ENCODE data around the gene TRPV2.
"Not testable (repeated sequence)": the region's sequence is repeated elsewhere in the genome, so short reads cannot be mapped to it uniquely, and the experiment has no call there.

TRPV2 gene

DNA sequence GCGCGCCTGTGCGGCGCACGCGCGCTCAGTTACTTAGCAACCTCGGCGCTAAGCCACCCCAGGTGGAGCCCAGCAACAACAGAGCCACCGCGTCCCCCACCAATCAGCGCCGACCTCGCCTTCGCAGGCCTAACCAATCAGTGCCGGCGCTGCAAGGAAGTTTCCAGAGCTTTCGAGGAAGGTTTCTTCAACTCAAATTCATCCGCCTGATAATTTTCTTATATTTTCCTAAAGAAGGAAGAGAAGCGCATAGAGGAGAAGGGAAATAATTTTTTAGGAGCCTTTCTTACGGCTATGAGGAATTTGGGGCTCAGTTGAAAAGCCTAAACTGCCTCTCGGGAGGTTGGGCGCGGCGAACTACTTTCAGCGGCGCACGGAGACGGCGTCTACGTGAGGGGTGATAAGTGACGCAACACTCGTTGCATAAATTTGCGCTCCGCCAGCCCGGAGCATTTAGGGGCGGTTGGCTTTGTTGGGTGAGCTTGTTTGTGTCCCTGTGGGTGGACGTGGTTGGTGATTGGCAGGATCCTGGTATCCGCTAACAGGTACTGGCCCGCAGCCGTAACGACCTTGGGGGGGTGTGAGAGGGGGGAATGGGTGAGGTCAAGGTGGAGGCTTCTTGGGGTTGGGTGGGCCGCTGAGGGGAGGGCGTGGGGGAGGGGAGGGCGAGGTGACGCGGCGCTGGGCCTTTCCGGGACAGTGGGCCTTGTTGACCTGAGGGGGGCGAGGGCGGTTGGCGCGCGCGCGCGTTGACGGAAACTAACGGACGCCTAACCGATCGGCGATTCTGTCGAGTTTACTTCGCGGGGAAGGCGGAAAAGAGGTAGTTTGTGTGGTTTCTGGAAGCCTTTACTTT is 34.5 kb upstream of the TRPV2 start, which contains the start of gene UBB:
UBB (plus strand) TSS at position 452 of the 856 bp plus-strand sequence. CDS start 817 bp downstream, outside the sequence.
- H3K4me3 ChIP-seq (ENCODE audit: low read depth, low read length) = peak within 1 kb of the TSS; percentile 83
- peak; percentile 99 for DNase-seq (ENCODE audit: low read depth)
- TF ChIP-seq, protein P1, sequence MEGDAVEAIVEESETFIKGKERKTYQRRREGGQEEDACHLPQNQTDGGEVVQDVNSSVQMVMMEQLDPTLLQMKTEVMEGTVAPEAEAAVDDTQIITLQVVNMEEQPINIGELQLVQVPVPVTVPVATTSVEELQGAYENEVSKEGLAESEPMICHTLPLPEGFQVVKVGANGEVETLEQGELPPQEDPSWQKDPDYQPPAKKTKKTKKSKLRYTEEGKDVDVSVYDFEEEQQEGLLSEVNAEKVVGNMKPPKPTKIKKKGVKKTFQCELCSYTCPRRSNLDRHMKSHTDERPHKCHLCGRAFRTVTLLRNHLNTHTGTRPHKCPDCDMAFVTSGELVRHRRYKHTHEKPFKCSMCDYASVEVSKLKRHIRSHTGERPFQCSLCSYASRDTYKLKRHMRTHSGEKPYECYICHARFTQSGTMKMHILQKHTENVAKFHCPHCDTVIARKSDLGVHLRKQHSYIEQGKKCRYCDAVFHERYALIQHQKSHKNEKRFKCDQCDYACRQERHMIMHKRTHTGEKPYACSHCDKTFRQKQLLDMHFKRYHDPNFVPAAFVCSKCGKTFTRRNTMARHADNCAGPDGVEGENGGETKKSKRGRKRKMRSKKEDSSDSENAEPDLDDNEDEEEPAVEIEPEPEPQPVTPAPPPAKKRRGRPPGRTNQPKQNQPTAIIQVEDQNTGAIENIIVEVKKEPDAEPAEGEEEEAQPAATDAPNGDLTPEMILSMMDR (IDR thresholded peaks at IDR 0.05; ENCODE audit: insufficient read depth, low read depth, low read length, missing control alignments) = peak; percentile 23

- TF ChIP-seq, protein P1 (IDR thresholded peaks at IDR 0.05; ENCODE audit: insufficient read depth, low read depth, low read length, missing control alignments) = no peak
- H3K4me3 ChIP-seq (ENCODE audit: low read depth, low read length) = peak overlapping the region; percentile 83
- peak; percentile 66 for DNase-seq (ENCODE audit: low read depth)
These were observed 33.9 kb upstream of the TRPV2 start for GRCh38 chr17:16381496-16381820.

GRCh38 chr17:16383216-16383615 is 32.2 kb upstream of the TRPV2 start:
- TF ChIP-seq, protein P1 (IDR thresholded peaks at IDR 0.05; ENCODE audit: insufficient read depth, low read depth, low read length, missing control alignments) = no peak
- H3K4me3 ChIP-seq (ENCODE audit: low read depth, low read length) = peak overlapping the region; percentile 83
- DNase-seq (ENCODE audit: low read depth) = no peak

DNA sequence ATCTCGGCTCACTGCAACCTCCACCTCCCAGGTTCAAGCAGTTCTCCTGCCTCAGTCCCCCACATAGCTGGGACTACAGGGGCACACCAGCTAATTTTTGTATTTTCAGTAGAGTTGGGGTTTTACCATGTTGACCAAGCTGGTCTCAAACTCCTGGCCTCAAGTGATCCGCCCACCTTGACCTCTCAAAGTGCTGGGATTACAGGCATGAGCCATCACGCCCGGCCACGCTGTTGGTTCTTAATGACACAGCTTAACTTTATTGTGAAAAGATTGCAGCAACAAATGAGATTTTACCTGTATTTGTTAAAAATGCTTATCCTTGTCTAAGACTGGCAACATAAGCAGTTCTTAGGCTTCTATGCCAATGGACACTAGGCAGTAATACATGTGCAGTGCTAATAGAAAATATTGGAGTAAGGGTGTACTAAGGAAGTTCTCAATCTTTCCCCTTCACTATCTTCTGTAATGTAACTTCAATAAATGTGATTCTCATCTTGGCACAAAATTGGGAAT is 31.5 kb upstream of the TRPV2 start:
- DNase-seq (ENCODE audit: low read depth) = no peak
- H3K4me3 ChIP-seq (ENCODE audit: low read depth, low read length) = no peak overlapping the region
- TF ChIP-seq, protein P1 (IDR thresholded peaks at IDR 0.05; ENCODE audit: insufficient read depth, low read depth, low read length, missing control alignments) = no peak

GRCh38 chr17:16384557-16384956 is 30.8 kb upstream of the TRPV2 start:
- H3K4me3 ChIP-seq (ENCODE audit: low read depth, low read length) = no peak overlapping the region
- TF ChIP-seq, protein P1 (IDR thresholded peaks at IDR 0.05; ENCODE audit: insufficient read depth, low read depth, low read length, missing control alignments) = no peak
- DNase-seq (ENCODE audit: low read depth) = no peak

- DNase-seq (ENCODE audit: low read depth) = not testable (repeated sequence)
- H3K4me3 ChIP-seq (ENCODE audit: low read depth, low read length) = peak overlapping the region; percentile 81
These were observed 29.3 kb upstream of the TRPV2 start for GRCh38 chr17:16386126-16386507.

- no peak overlapping the region for H3K4me3 ChIP-seq (ENCODE audit: low read depth, low read length)
- TF ChIP-seq, protein P1 (IDR thresholded peaks at IDR 0.05; ENCODE audit: insufficient read depth, low read depth, low read length, missing control alignments) = no peak
- no peak for DNase-seq (ENCODE audit: low read depth)
These were observed 23.9 kb upstream of the TRPV2 start for GRCh38 chr17:16391451-16391850.

DNA sequence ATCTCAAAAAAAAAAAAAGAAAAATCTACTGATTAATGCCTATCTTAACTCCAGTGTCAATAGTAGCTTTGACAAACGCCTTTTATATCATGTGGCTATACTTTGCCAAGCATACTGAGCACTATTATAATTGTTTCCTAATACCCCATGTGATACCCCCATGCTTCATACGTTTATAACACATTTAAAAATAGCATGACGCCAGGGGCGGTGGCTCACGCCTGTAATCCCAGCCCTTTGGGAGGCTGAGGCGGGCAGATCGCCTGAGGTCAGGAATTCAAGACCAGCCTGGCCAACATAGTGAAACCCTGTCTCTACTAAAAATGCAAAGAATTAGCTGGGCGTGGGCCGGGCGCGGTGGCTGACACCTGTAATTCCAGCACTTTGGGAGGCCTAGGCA is 22.9 kb upstream of the TRPV2 start:
- H3K4me3 ChIP-seq (ENCODE audit: low read depth, low read length); DNase-seq (ENCODE audit: low read depth): not testable (repeated sequence)

DNA sequence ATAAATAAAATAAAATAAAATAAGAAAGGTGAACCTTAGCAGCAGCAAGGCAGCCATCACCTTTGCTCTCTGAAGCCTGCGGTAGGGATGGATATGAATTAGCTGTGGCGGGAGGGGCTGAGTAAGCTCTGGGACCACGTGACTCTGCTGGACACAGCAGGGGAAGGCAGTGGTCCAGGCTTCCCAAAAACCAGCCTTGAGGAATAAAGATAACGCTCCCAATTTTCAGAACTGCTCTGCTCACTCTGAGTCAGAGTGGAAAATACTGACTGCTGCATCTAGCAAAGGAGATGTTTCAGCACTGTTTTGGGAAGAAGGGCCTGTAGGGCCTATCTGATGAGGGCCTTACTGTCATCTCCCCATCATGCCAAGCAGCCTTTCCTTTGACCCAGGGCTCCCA is 19.5 kb upstream of the TRPV2 start:
- not testable (repeated sequence) for DNase-seq (ENCODE audit: low read depth)

GRCh38 chr17:16396693-16397092 is 18.7 kb upstream of the TRPV2 start:
- DNase-seq (ENCODE audit: low read depth); H3K4me3 ChIP-seq (ENCODE audit: low read depth, low read length): not testable (repeated sequence)

More for the DNA sequence above, 19.5 kb upstream of the TRPV2 start:
- H3K4me3 ChIP-seq (ENCODE audit: low read depth, low read length) = not testable (repeated sequence)
